ENCODE results near the gene ABCC2.

GRCh38 chr10:99851825-99852224 is 69.4 kb downstream of the ABCC2 start:
- no peak for TF ChIP-seq CTCF (IDR thresholded peaks at IDR 0.05)
- TF ChIP-seq POLR2A (IDR thresholded peaks at IDR 0.05): no peak

Measured in body of pancreas (tissue), 4 donors.